ENCODE results near the gene CYTH2.
A peak's percentile ranks its signal among the peaks of the same experiment; 100 is the strongest.

DNA sequence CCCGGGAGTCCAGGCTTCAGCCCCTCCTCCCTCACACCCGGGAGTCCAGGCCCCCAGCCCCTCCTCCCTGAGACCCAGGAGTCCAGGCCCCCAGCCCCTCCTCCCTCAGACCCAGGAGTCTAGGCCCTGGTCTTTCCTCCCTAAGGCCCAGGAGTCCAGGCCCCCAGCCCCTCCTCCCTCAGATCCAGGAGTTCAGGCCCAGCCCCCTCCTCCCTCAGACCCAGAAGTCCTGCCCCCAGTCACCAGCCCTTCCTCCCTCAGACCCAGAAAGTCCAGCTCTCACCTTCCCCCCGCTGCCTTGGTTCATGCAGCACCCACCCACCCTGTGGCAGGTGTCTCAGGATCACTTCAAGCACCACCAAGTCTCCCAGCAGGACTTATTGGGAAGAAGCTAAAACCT is 14.1 kb downstream of the CYTH2 start:
- TF ChIP-seq, protein P1, sequence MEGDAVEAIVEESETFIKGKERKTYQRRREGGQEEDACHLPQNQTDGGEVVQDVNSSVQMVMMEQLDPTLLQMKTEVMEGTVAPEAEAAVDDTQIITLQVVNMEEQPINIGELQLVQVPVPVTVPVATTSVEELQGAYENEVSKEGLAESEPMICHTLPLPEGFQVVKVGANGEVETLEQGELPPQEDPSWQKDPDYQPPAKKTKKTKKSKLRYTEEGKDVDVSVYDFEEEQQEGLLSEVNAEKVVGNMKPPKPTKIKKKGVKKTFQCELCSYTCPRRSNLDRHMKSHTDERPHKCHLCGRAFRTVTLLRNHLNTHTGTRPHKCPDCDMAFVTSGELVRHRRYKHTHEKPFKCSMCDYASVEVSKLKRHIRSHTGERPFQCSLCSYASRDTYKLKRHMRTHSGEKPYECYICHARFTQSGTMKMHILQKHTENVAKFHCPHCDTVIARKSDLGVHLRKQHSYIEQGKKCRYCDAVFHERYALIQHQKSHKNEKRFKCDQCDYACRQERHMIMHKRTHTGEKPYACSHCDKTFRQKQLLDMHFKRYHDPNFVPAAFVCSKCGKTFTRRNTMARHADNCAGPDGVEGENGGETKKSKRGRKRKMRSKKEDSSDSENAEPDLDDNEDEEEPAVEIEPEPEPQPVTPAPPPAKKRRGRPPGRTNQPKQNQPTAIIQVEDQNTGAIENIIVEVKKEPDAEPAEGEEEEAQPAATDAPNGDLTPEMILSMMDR (IDR thresholded peaks at IDR 0.05; ENCODE audit: poor library complexity, severe bottlenecking), result no peak
- TF ChIP-seq EZH2 (IDR thresholded peaks at IDR 0.05; ENCODE audit: borderline replicate concordance, insufficient read depth, low read length, poor library complexity, severe bottlenecking) (no peak), POLR2AphosphoS5 (IDR thresholded peaks at IDR 0.05) (peak; percentile 17), EP300 (conservative IDR thresholded peaks at IDR 0.05; ENCODE audit: poor library complexity, severe bottlenecking) (no peak), RAD21 (conservative IDR thresholded peaks at IDR 0.05) (no peak)
